ENCODE data around the gene OASL. TPM values are rescaled to one million over a fixed set of nuclear protein-coding genes. Genes with fewer than 3 reads are reported as not detected.

Gene OASL
- total RNA-seq, 1 experiment from 2014 or later = not detected

DNA sequence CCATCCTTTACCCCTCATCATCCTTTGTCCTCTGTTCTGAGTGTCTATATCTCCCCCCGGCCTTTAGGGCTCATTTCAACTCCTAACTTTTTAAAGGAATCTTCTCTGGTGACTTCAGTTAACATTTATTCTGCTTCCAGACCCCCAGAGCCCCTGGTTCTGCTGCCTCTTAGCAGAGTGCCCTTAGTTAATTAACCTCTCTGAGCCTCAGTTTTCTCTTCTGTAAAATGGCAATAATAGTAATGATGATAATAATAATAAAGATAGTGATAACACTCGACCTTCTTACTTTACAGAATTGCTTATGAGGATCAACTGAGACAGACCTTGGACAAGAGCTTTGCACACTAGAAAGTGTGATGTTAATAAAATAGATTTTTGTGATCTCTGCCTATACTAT is 16.3 kb downstream of the OASL start:
- Histone ChIP-seq H3K4me2 (ENCODE audit: insufficient read depth, insufficient read length, low read length) (no peak overlapping the region), H3K23me2 (ENCODE audit: insufficient read length, low read depth, low read length, poor library complexity, severe bottlenecking) (no peaks in the 10 kb centered on the region), H2AFZ (ENCODE audit: low read length) (no peak overlapping the region), H4K8ac (replicated peaks; ENCODE audit: insufficient read length, low read depth, low read length) (no peak overlapping the region), H3K14ac (ENCODE audit: insufficient read depth, low read length) (no peak overlapping the region), H3K4ac (ENCODE audit: low read depth, low read length) (no peak overlapping the region), H3T11ph (ENCODE audit: low read length) (no peak overlapping the region), H3K56ac (ENCODE audit: insufficient read length, low read depth, low read length) (no peak overlapping the region), H4K20me1 (ENCODE audit: control insufficient read depth, insufficient read depth, insufficient read length) (no peaks in the 10 kb centered on the region), H3K79me2 (ENCODE audit: insufficient read depth, low read length) (no peaks in the 10 kb centered on the region), H2BK12ac (ENCODE audit: insufficient read length, low read depth, low read length) (no peak overlapping the region), H2AK5ac (ENCODE audit: insufficient read length, low read length) (no peak overlapping the region), H3K9me3 (ENCODE audit: control insufficient read depth, low read depth, low read length) (no peaks in the 10 kb centered on the region), H3K4me1 (ENCODE audit: insufficient read depth, low read length) (no peaks in the 10 kb centered on the region), H4K91ac (ENCODE audit: insufficient read length, low read depth, low read length) (no peak overlapping the region), H3K27me3 (ENCODE audit: insufficient read depth, low read length) (no peaks in the 10 kb centered on the region), H2BK20ac (ENCODE audit: low read depth, low read length, poor library complexity, severe bottlenecking) (no peak overlapping the region), H3K27ac (ENCODE audit: insufficient read length, low read depth, low read length) (no peak overlapping the region), H2BK15ac (ENCODE audit: low read depth, low read length) (no peak overlapping the region), H4K5ac (ENCODE audit: insufficient read length, low read depth, low read length) (no peak overlapping the region), H2BK120ac (ENCODE audit: low read depth, low read length, poor library complexity, severe bottlenecking) (no peak overlapping the region), H3K9ac (ENCODE audit: extremely low read depth, insufficient read length, low read length) (no peak overlapping the region), H3K23ac (ENCODE audit: insufficient read length, low read depth, low read length) (no peak overlapping the region), H3K18ac (ENCODE audit: insufficient read length, low read depth, low read length) (no peak overlapping the region), H3K79me1 (ENCODE audit: insufficient read depth, low read depth, low read length, poor library complexity, severe bottlenecking) (no peaks in the 10 kb centered on the region), H2BK5ac (ENCODE audit: insufficient read length, low read length) (no peak overlapping the region)
- WGBS (ENCODE audit: extremely low coverage, insufficient read length, low lambda C conversion rate) = no CpG with 5 or more reads among the region's 2 CpGs
- Mint-ChIP-seq H3K27me3 (ENCODE audit: low read depth) (peaks cover 2% of the 10 kb centered on the region), H3K4me3 (no peak overlapping the region), H3K36me3 (ENCODE audit: insufficient read depth in 1 of 3, low read depth in 3 of 3) (no peaks in the 10 kb centered on the region; a peak in 1 of 7 replicates), H3K27ac (no peak overlapping the region), H3K9me3 (no peaks in the 10 kb centered on the region), H3K4me1 (no peaks in the 10 kb centered on the region)
- no peak for TF ChIP-seq CTCF (conservative IDR thresholded peaks at IDR 0.05)
- DNase-seq = no peak

All from H9 (cell line).